ENCODE measurements around the gene COL5A3. TPM values are rescaled to one million over a fixed set of nuclear protein-coding genes. Genes with fewer than 3 reads are reported as not detected.
A peak's percentile ranks its signal among the peaks of the same experiment; 100 is the strongest.

COL5A3 gene
- total RNA-seq, 2 experiments from 2014 or later = 4.4 to 5.2 TPM

GRCh38 chr19:10001899-10002298 lies 8.4 kb downstream of the COL5A3 start:
- H3K4me3 ChIP-seq (ENCODE audit: low read length) = no peak overlapping the region
- no peak for TF ChIP-seq CTCF (IDR thresholded peaks at IDR 0.05)
- ChIA-PET CTCF (no interaction called here), POLR2A (no interaction called here)
- Mint-ChIP-seq H3K27ac (no peak overlapping the region), H3K9me3 (no peaks in the 10 kb centered on the region), H3K27me3 (peaks cover 49% of the 10 kb centered on the region), H3K4me1 (ENCODE audit: low read depth) (peaks cover 5% of the 10 kb centered on the region), H3K36me3 (ENCODE audit: low read depth) (no peaks in the 10 kb centered on the region), H3K4me3 (no peak overlapping the region)
- H3K9me3 ChIP-seq (ENCODE audit: control insufficient read depth in 1 of 2, insufficient read depth in 1 of 2, low read length in 2 of 2) = peaks cover 0 to 5% of the 10 kb centered on the region in 2 experiments
- peaks cover 17 to 22% of the 10 kb centered on the region in 2 experiments for H3K27me3 ChIP-seq (ENCODE audit: control insufficient read depth in 1 of 2, insufficient read depth in 2 of 2, low read length in 2 of 2)
- ATAC-seq (ENCODE audit: poor library complexity) (no peak), DNase-seq (peak in 2 of 14 experiments; percentile 5 to 29)
- peaks cover 45% of the 10 kb centered on the region for H3K4me1 ChIP-seq (ENCODE audit: insufficient read depth, low read length)
- no peaks in the 10 kb centered on the region for H3K36me3 ChIP-seq (ENCODE audit: insufficient read depth, low read length)
- H3K27ac ChIP-seq (ENCODE audit: low read depth in 1 of 2, low read length in 2 of 2) = no peak overlapping the region
- intact Hi-C loops (cut with DNase I, micrococcal nuclease) = loop anchor here in 1 of 2 experiments (2.0 to 5.0 kb wide), 2 partner anchors 71 to 150 kb away; no protein-coding TSS in a partner anchor

GRCh38 chr19:10000171-10000826 lies 10.0 kb downstream of the COL5A3 start:
- peaks cover 38% of the 10 kb centered on the region for H3K27me3 Mint-ChIP-seq
- no peaks in the 10 kb centered on the region for H3K9me3 Mint-ChIP-seq
- intact Hi-C loops (cut with DNase I, micrococcal nuclease) = loop anchor here in 1 of 2 experiments (2.0 to 5.0 kb wide), 2 partner anchors 69 to 148 kb away; no protein-coding TSS in a partner anchor
- peaks cover 9 to 11% of the 10 kb centered on the region in 2 experiments for H3K27me3 ChIP-seq (ENCODE audit: control insufficient read depth in 1 of 2, insufficient read depth in 2 of 2, low read length in 2 of 2)
- peak; percentile 45 to 84 (median 56) for DNase-seq
- H3K4me3 Mint-ChIP-seq = no peak overlapping the region
- ChIA-PET POLR2A (no interaction called here), CTCF (interaction anchor here (0.5 to 2.1 kb wide), 6 partner anchors 13 to 1198 kb away, joined by 3 to 15 read pairs (median 4); partner anchors contain the start of gene RDH8)
- no peak overlapping the region for H3K4me3 ChIP-seq (ENCODE audit: low read length)
- no peak overlapping the region for H3K27ac Mint-ChIP-seq
- H3K9me3 ChIP-seq (ENCODE audit: control insufficient read depth in 1 of 2, insufficient read depth in 1 of 2, low read length in 2 of 2) = peaks cover 0 to 5% of the 10 kb centered on the region in 2 experiments
- H3K4me1 ChIP-seq (ENCODE audit: insufficient read depth, low read length) = peaks cover 29% of the 10 kb centered on the region
- H3K36me3 Mint-ChIP-seq (ENCODE audit: low read depth) = no peaks in the 10 kb centered on the region
- no peaks in the 10 kb centered on the region for H3K36me3 ChIP-seq (ENCODE audit: insufficient read depth, low read length)
- no peak overlapping the region for H3K27ac ChIP-seq (ENCODE audit: low read depth in 1 of 2, low read length in 2 of 2)
- H3K4me1 Mint-ChIP-seq (ENCODE audit: low read depth) = peaks cover 5% of the 10 kb centered on the region
- peak; percentile 75 for TF ChIP-seq CTCF (IDR thresholded peaks at IDR 0.05)
- ATAC-seq (ENCODE audit: poor library complexity) = peak; percentile 43

GRCh38 chr19:9996541-9996940 lies 13.8 kb downstream of the COL5A3 start:
- no peak overlapping the region for H3K4me3 Mint-ChIP-seq
- intact Hi-C loops (cut with DNase I, micrococcal nuclease) = no loop called here
- no peak for DNase-seq
- Histone ChIP-seq H3K9me3 (ENCODE audit: control insufficient read depth in 1 of 2, insufficient read depth in 1 of 2, low read length in 2 of 2) (no peaks in the 10 kb centered on the region), H3K27me3 (ENCODE audit: control insufficient read depth in 1 of 2, insufficient read depth in 2 of 2, low read length in 2 of 2) (peaks cover 3 to 5% of the 10 kb centered on the region in 2 experiments), H3K27ac (ENCODE audit: low read depth in 1 of 2, low read length in 2 of 2) (no peak overlapping the region), H3K4me1 (ENCODE audit: insufficient read depth, low read length) (peaks cover 9% of the 10 kb centered on the region), H3K36me3 (ENCODE audit: insufficient read depth, low read length) (no peaks in the 10 kb centered on the region), H3K4me3 (ENCODE audit: low read length) (no peak overlapping the region)
- CTCF ChIA-PET = no interaction called here
- no peak overlapping the region for H3K27ac Mint-ChIP-seq
- no peak for TF ChIP-seq CTCF (IDR thresholded peaks at IDR 0.05)
- no peaks in the 10 kb centered on the region for H3K9me3 Mint-ChIP-seq
- H3K4me1 Mint-ChIP-seq (ENCODE audit: low read depth) = no peaks in the 10 kb centered on the region
- POLR2A ChIA-PET = no interaction called here
- no peak for ATAC-seq (ENCODE audit: poor library complexity)
- H3K27me3 Mint-ChIP-seq = peaks cover 14% of the 10 kb centered on the region
- H3K36me3 Mint-ChIP-seq (ENCODE audit: low read depth) = no peaks in the 10 kb centered on the region

All from CD4-positive, alpha-beta T cell (primary cell).